Ishikawa (cell line): Measurements from ENCODE around the gene TPH2.
A peak's percentile ranks its signal among the peaks of the same experiment; 100 is the strongest.

Experiments used
- CEBPB ChIP-seq: IDR thresholded peaks from 2 replicates; pipeline ENCODE4 v1.6.1; 2012
- CREB1 ChIP-seq: IDR thresholded peaks from 2 replicates; pipeline ENCODE4 v1.6.1; 2012; ENCODE audit warnings: low read depth
- EGR1 ChIP-seq: IDR thresholded peaks from 2 replicates; pipeline ENCODE4 v1.6.1; 2012
- EP300 ChIP-seq: IDR thresholded peaks from 2 replicates; pipeline ENCODE4 v1.6.1; 2012; ENCODE audit warnings: borderline replicate concordance
- FOXM1 ChIP-seq: IDR thresholded peaks from 2 replicates; pipeline ENCODE4 v1.6.1; 2012; ENCODE audit warnings: low read depth, borderline replicate concordance
- NFIC ChIP-seq: IDR thresholded peaks from 2 replicates; pipeline ENCODE4 v1.6.1; 2012
- RAD21 ChIP-seq: IDR thresholded peaks from 2 replicates; pipeline ENCODE4 v1.6.1; 2012; ENCODE audit warnings: low read depth
- REST ChIP-seq: IDR thresholded peaks from 2 replicates; pipeline ENCODE4 v1.6.1; 2012; ENCODE audit warnings: low read depth, mild to moderate bottlenecking
- TAF1 ChIP-seq: IDR thresholded peaks from 2 replicates; pipeline ENCODE4 v1.6.1; 2012; ENCODE audit warnings: low read depth, mild to moderate bottlenecking
- TCF12 ChIP-seq: IDR thresholded peaks from 2 replicates; pipeline ENCODE4 v1.6.1; 2012; ENCODE audit warnings: low read depth
- TEAD4 ChIP-seq: IDR thresholded peaks from 2 replicates; pipeline ENCODE4 v1.6.1; 2012
- USF1 ChIP-seq: IDR thresholded peaks from 2 replicates; pipeline ENCODE4 v1.6.1; 2012
- YY1 ChIP-seq: IDR thresholded peaks from 2 replicates; pipeline ENCODE4 v1.6.1; 2012; ENCODE audit warnings: low read depth
- ZBTB7A ChIP-seq: IDR thresholded peaks from 2 replicates; pipeline ENCODE4 v1.6.1; 2012; ENCODE audit warnings: low read depth
- TF ChIP-seq, protein P1 (sequence below): IDR thresholded peaks from 2 replicates; pipeline ENCODE4 v1.6.1; 2012

Gene TPH2

DNA sequence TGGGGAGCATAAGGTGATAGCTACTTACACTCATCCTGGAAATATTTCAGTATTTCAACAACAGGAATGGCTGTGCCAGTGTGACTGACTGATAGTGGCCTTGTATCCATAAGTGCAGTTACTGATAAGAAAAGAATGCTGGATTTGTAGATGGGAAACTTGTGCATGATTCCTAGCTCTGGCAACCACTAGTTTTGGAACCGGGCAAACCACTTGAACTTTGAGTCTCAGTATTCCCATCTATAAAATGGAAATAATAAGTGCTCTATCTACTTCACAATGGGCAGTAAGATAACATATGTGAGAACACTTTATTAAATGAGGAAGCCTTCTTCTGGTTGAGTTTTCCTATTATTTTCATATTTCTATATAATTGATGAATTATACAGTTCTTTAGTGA lies 77.2 kb downstream of the TPH2 start:
- TF ChIP-seq REST (no peak), RAD21 (no peak), ZBTB7A (no peak), CREB1 (no peak), YY1 (no peak), USF1 (no peak), TAF1 (no peak)

DNA sequence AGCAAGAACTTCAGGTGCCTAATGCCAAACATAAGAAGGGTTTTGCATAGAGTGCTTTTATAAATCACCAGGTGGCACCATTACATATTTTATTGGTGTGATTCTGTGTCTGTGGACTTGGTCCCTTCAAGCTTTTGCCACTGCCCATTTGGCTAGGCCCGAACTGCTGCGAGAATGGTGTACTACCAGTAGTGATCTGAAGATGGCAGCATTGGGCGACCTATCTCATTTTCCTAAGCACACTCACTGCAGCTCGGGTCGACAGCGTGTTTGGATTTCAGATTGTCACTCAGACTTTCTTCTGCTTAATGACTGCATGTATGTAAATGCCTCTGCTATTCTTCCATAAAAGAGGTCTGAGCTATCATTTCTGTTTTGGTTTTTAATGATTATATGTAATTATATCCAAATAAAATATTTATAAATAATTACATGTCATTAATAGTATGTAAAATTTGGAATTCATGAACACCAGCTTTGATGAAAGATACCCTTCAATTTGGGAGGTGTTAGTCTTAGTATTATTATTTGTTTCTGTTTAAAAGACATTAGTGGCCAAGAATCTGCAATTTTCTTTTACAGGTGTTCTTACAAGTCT lies 78.5 kb downstream of the TPH2 start:
- TF ChIP-seq RAD21, result peak; percentile 99
- no peak for TF ChIP-seq EGR1
- TF ChIP-seq, protein P1, sequence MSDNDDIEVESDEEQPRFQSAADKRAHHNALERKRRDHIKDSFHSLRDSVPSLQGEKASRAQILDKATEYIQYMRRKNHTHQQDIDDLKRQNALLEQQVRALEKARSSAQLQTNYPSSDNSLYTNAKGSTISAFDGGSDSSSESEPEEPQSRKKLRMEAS, result peak; percentile 51; the same call in 1 of the 2 replicates
- TF ChIP-seq CREB1, result no peak

DNA sequence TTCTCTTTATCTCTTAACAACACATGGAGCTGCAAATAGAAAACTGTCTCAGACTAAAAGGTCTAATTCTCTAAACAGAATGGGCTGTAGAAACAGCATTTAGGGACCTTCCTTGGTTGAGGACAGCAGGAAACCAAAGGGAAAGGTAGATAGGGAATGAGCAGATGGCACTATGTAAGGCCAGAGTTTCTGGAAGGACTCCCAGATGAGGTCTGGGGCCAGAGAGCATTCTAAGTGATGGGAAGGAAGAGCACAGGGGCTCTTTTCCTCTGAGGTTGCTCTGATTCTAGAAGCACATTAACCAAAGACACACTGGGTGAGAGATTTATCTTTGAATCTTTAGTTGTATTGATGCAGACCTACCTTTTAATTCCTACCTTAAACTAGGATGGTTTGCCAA lies 79.4 kb downstream of the TPH2 start:
- TF ChIP-seq USF1 (no peak), NFIC (no peak), CEBPB (no peak)
- TF ChIP-seq, protein P1, result no peak

DNA sequence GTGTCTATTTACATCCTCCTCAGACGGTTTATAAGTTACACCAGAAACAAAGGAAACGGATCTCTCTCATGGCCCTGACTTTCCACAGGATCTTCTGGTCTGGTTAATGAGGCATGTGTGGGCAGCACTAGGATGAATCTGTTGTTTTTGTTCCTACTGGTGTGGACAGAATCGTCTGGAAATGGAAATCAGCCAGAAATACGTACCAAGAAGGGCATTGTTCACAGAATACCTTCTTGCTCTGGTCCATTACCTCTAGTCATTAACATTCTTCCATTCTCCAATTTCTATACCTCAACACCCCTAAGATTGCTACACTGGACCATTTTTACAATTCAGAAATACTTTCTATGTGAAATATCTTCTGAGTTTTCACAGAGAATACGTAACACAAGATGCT lies 86.0 kb downstream of the TPH2 start:
- TF ChIP-seq FOXM1, result peak; percentile 100
- TF ChIP-seq EP300, result peak; percentile 100
- TF ChIP-seq CEBPB, result peak; percentile 96
- 0 out of 2 replicates have a peak, but pooled peaks have one; percentile 25 for TF ChIP-seq USF1
- TF ChIP-seq REST, result no peak; the same call in 1 of the 2 replicates
- TF ChIP-seq TEAD4, result peak; percentile 100
- TF ChIP-seq, protein P1, result peak; percentile 81
- TF ChIP-seq EGR1, result peak; percentile 55; the same call in 1 of the 2 replicates
- peak; percentile 70; the same call in 1 of the 2 replicates for TF ChIP-seq YY1
- TF ChIP-seq CREB1, result peak; percentile 38
- TF ChIP-seq TAF1, result no peak
- TF ChIP-seq RAD21, result no peak; the same call in none of the 2 replicates
- peak; percentile 100 for TF ChIP-seq NFIC
- TF ChIP-seq ZBTB7A, result no peak
- peak; percentile 100 for TF ChIP-seq TCF12

DNA sequence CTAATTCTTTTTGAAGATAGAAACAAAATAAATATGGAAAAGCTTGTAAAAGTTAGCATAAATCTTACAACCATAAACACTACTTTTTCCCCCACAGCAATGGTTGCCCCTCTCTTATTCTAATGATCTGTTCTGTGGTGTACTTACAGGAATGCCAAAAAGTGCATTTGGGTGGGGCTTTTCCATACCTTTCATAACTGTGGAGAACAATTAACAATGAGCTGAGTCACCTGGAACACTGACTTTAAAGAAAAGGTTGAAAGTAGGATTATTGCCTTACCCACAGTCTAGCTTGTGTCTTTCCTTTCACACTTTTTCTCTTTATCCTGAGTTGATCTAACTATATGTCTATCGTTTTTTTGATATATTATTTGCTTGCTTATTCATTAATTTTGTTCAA lies 86.9 kb downstream of the TPH2 start:
- TF ChIP-seq TAF1, result no peak
- TF ChIP-seq EP300, result peak; percentile 100
- peak; percentile 97 for TF ChIP-seq NFIC
- no peak for TF ChIP-seq EGR1
- peak; percentile 54; the same call in 1 of the 2 replicates for TF ChIP-seq YY1
- TF ChIP-seq TCF12, result peak; percentile 97
- peak; percentile 77 for TF ChIP-seq CEBPB
- no peak for TF ChIP-seq USF1
- no peak for TF ChIP-seq REST
- no peak for TF ChIP-seq ZBTB7A
- TF ChIP-seq, protein P1, result peak; percentile 40; the same call in 1 of the 2 replicates
- peak; percentile 98 for TF ChIP-seq FOXM1
- no peak for TF ChIP-seq CREB1
- TF ChIP-seq TEAD4, result peak; percentile 99
- TF ChIP-seq RAD21, result peak; percentile 28; the same call in 1 of the 2 replicates
